ENCODE measurements around the gene ATXN7L1.

The ATXN7L1 gene

GRCh38 chr7:105639667-105640493 is 236.5 kb downstream of the ATXN7L1 start:
- CTCF ChIA-PET: interaction anchor here (0.5 to 0.7 kb wide), 2 partner anchors 289 to 408 kb away, joined by 3 read pairs; no protein-coding TSS in a partner anchor
- Histone ChIP-seq H3K4me3 (ENCODE audit: low read depth, low read length) (no peak overlapping the region), H3K36me3 (ENCODE audit: control insufficient read depth in 2 of 2, insufficient read depth in 1 of 2, low read length in 2 of 2) (peaks cover 0 to 12% of the 10 kb centered on the region in 2 experiments; a peak in 1 of 3 replicates), H3K4me1 (ENCODE audit: control insufficient read depth, insufficient read depth, low read length) (no peaks in the 10 kb centered on the region), H3K9me3 (ENCODE audit: control insufficient read depth, insufficient read depth, low read depth, low read length) (no peaks in the 10 kb centered on the region), H3K27ac (ENCODE audit: extremely low read depth, low read depth, low read length) (no peak overlapping the region)
- POLR2A ChIA-PET: no interaction called here
- TF ChIP-seq ZNF169 (tag by site-specific recombination; IDR thresholded peaks at IDR 0.05) (no peak), EGR2 (tag by site-specific recombination; IDR thresholded peaks at IDR 0.05; ENCODE audit: low read depth) (no peak), ZNF596 (tag by site-specific recombination; IDR thresholded peaks at IDR 0.05) (no peak), KLF1 (tag by site-specific recombination; IDR thresholded peaks at IDR 0.05) (no peak)
- TF ChIP-seq, protein P1, sequence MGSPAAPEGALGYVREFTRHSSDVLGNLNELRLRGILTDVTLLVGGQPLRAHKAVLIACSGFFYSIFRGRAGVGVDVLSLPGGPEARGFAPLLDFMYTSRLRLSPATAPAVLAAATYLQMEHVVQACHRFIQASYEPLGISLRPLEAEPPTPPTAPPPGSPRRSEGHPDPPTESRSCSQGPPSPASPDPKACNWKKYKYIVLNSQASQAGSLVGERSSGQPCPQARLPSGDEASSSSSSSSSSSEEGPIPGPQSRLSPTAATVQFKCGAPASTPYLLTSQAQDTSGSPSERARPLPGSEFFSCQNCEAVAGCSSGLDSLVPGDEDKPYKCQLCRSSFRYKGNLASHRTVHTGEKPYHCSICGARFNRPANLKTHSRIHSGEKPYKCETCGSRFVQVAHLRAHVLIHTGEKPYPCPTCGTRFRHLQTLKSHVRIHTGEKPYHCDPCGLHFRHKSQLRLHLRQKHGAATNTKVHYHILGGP (tag by site-specific recombination; IDR thresholded peaks at IDR 0.05): no peak

DNA sequence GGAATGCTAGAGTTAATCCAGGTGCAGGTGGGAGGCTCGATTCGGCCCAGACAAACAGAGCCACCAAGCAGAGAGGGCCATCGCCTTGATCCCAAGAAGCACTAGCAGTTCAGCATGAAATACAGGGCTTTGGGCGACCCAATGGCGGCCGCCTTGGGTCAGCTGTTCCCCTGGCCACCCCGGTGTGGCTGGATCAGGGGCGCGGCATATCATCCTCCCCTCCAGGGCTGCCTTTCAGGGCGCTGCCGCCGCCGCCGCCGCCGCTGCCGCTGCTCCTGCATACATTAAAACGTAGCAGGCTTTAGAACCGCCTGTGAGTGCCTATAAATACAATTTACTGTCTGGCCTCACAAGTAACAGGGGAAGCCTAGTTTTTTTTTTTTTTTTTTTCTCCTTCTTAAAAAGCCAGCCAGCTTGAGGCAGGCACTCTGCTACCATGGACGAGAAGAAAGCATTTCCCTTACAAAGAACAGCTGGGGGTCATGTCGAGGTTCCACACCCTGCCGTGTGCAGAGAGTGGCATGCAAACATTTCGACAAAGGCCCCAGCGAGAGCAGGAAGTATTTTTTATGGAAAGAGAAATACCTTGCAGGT is 237.4 kb downstream of the ATXN7L1 start:
- H3K4me3 ChIP-seq (ENCODE audit: low read depth, low read length): no peak overlapping the region
- H3K36me3 ChIP-seq (ENCODE audit: control insufficient read depth in 2 of 2, insufficient read depth in 1 of 2, low read length in 2 of 2): peaks cover 0 to 12% of the 10 kb centered on the region in 2 experiments; a peak in 1 of 3 replicates
- ChIA-PET POLR2A (no interaction called here), CTCF (no interaction called here)
- no peak overlapping the region for H3K27ac ChIP-seq (ENCODE audit: extremely low read depth, low read depth, low read length)
- H3K9me3 ChIP-seq (ENCODE audit: control insufficient read depth, insufficient read depth, low read depth, low read length): no peaks in the 10 kb centered on the region
- no peak for TF ChIP-seq ZNF214 (tag by site-specific recombination; IDR thresholded peaks at IDR 0.05; ENCODE audit: borderline replicate concordance)
- TF ChIP-seq ZBTB11 (tag by site-specific recombination; conservative IDR thresholded peaks at IDR 0.05; ENCODE audit: low read depth): no peak
- no peak for TF ChIP-seq ZFP37 (tag by site-specific recombination; IDR thresholded peaks at IDR 0.05)
- TF ChIP-seq EGR2 (tag by site-specific recombination; IDR thresholded peaks at IDR 0.05; ENCODE audit: low read depth): no peak
- no peak for TF ChIP-seq ATF2 (tag by site-specific recombination; IDR thresholded peaks at IDR 0.05; ENCODE audit: low read depth)
- TF ChIP-seq ZSCAN5A (tag by site-specific recombination; IDR thresholded peaks at IDR 0.05): no peak
- no peak for TF ChIP-seq ZNF544 (tag by site-specific recombination; IDR thresholded peaks at IDR 0.05)
- no peak for TF ChIP-seq ZNF362 (tag by site-specific recombination; IDR thresholded peaks at IDR 0.05)
- TF ChIP-seq ZNF266 (tag by site-specific recombination; IDR thresholded peaks at IDR 0.05; ENCODE audit: low read depth): no peak
- no peak for TF ChIP-seq ZNF654 (tag by site-specific recombination; IDR thresholded peaks at IDR 0.05; ENCODE audit: low read depth)
- no peak for TF ChIP-seq ZBTB7A (tag by site-specific recombination; IDR thresholded peaks at IDR 0.05; ENCODE audit: low read depth)
- no peak for TF ChIP-seq GLI2 (tag by site-specific recombination; IDR thresholded peaks at IDR 0.05; ENCODE audit: borderline replicate concordance, low read depth)
- no peak for TF ChIP-seq ZNF274 (IDR thresholded peaks at IDR 0.05; ENCODE audit: low read length)
- TF ChIP-seq ZNF274 (tag by site-specific recombination; IDR thresholded peaks at IDR 0.05; ENCODE audit: borderline replicate concordance): no peak
- no peak for TF ChIP-seq ZNF830 (tag by site-specific recombination; IDR thresholded peaks at IDR 0.05; ENCODE audit: low read depth)
- TF ChIP-seq MZF1 (tag by site-specific recombination; IDR thresholded peaks at IDR 0.05; ENCODE audit: borderline replicate concordance): no peak
- TF ChIP-seq ZNF792 (tag by site-specific recombination; IDR thresholded peaks at IDR 0.05): no peak
- no peak for TF ChIP-seq RBAK (tag by site-specific recombination; IDR thresholded peaks at IDR 0.05)
- TF ChIP-seq ZNF202 (tag by site-specific recombination; IDR thresholded peaks at IDR 0.05; ENCODE audit: borderline replicate concordance): no peak
- no peak for TF ChIP-seq ZNF140 (tag by site-specific recombination; IDR thresholded peaks at IDR 0.05)
- no peak for TF ChIP-seq ZNF239 (tag by site-specific recombination; IDR thresholded peaks at IDR 0.05)
- no peaks in the 10 kb centered on the region for H3K4me1 ChIP-seq (ENCODE audit: control insufficient read depth, insufficient read depth, low read length)

Measured in HEK293 (cell line).